ENCODE data around the gene ROBO1.
A peak's percentile ranks its signal among the peaks of the same experiment; 100 is the strongest.

Gene ROBO1

GRCh38 chr3:78644847-78645246 is 1123.0 kb downstream of the ROBO1 start:
- DNase-seq = peak; percentile 30
- Histone ChIP-seq H3K9me3 (replicated peaks; ENCODE audit: insufficient read depth, low read length) (no peaks in the 10 kb centered on the region), H3K27me3 (replicated peaks; ENCODE audit: insufficient read depth, low read length) (no peaks in the 10 kb centered on the region), H3K9me2 (replicated peaks; ENCODE audit: insufficient read depth, low read length) (no peaks in the 10 kb centered on the region), H3K4me3 (ENCODE audit: low read length) (no peak overlapping the region), H3K9ac (ENCODE audit: low read length) (peak overlapping the region; percentile 3; the same call in 1 of the 2 replicates), H3K79me2 (ENCODE audit: low read length) (no peaks in the 10 kb centered on the region), H4K20me1 (ENCODE audit: insufficient read depth, low read length) (no peaks in the 10 kb centered on the region), H2AFZ (ENCODE audit: low read length) (0 out of 2 replicates have a peak overlapping the region, but pooled peaks have one; percentile 30), H3K4me2 (ENCODE audit: low read depth, low read length) (peak overlapping the region; percentile 38), H3K36me3 (replicated peaks; ENCODE audit: insufficient read depth, low read length) (no peaks in the 10 kb centered on the region), H3F3A (ENCODE audit: insufficient read depth, low read length) (no peaks in the 10 kb centered on the region), H3K4me1 (ENCODE audit: low read length) (peaks cover 13% of the 10 kb centered on the region), H3K27ac (ENCODE audit: low read length) (no peak overlapping the region)
- no peak for TF ChIP-seq EZH2 (optimal IDR thresholded peaks at IDR 0.05; ENCODE audit: low read depth, low read length)
- no peak for TF ChIP-seq EZH2phosphoT487 (IDR thresholded peaks at IDR 0.05; ENCODE audit: low read length)
- TF ChIP-seq, protein P1, sequence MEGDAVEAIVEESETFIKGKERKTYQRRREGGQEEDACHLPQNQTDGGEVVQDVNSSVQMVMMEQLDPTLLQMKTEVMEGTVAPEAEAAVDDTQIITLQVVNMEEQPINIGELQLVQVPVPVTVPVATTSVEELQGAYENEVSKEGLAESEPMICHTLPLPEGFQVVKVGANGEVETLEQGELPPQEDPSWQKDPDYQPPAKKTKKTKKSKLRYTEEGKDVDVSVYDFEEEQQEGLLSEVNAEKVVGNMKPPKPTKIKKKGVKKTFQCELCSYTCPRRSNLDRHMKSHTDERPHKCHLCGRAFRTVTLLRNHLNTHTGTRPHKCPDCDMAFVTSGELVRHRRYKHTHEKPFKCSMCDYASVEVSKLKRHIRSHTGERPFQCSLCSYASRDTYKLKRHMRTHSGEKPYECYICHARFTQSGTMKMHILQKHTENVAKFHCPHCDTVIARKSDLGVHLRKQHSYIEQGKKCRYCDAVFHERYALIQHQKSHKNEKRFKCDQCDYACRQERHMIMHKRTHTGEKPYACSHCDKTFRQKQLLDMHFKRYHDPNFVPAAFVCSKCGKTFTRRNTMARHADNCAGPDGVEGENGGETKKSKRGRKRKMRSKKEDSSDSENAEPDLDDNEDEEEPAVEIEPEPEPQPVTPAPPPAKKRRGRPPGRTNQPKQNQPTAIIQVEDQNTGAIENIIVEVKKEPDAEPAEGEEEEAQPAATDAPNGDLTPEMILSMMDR (IDR thresholded peaks at IDR 0.05; ENCODE audit: low read length) = no peak

DNA sequence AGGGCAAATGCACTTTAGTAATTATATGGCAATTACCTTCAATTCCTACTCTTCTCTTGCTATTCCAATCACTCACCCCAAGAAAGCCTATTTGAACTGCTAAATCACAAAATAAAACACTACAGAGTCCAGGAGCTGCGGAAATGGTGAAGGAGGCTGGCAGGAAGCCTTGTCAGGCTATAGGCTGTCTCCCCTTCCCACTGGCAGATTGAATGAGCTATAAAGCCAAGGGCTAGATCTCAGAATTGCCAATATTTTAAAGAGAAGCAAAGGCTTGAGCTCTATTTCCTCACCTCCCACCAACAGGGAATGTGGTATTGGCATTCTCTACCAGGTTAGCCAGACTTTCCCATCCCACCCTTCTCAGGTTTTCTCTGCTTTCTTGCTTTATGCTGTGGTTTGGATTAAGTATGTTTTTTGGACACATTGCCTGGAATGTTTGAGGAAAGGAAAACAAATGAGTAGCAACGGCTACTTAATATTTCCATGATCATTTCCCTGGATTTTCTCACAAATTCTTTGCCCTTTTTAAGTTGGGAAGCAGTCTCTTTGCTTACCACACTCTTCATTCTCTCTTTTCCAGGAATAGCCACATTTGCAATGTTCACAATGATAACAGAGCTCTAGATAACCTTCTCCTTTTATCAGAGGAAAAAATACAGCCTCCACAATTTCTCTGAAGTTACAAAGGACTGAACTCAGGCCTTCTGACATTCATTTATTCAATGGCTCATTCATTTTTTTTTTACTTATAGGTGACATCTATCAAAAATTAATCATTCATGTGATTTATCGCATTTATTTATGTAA is 1125.4 kb downstream of the ROBO1 start:
- no peaks in the 10 kb centered on the region for H3K36me3 ChIP-seq (replicated peaks; ENCODE audit: insufficient read depth, low read length)
- H3K79me2 ChIP-seq (ENCODE audit: low read length) = no peaks in the 10 kb centered on the region
- H3K4me3 ChIP-seq (ENCODE audit: low read length) = no peak overlapping the region
- no peaks in the 10 kb centered on the region for H4K20me1 ChIP-seq (ENCODE audit: insufficient read depth, low read length)
- H3K4me1 ChIP-seq (ENCODE audit: low read length) = peaks cover 13% of the 10 kb centered on the region
- H3K27ac ChIP-seq (ENCODE audit: low read length) = no peak overlapping the region
- no peaks in the 10 kb centered on the region for H3K9me3 ChIP-seq (replicated peaks; ENCODE audit: insufficient read depth, low read length)
- no peaks in the 10 kb centered on the region for H3F3A ChIP-seq (ENCODE audit: insufficient read depth, low read length)
- no peak overlapping the region for H2AFZ ChIP-seq (ENCODE audit: low read length)
- DNase-seq = no peak
- no peak overlapping the region for H3K9ac ChIP-seq (ENCODE audit: low read length)
- TF ChIP-seq EZH2phosphoT487 (IDR thresholded peaks at IDR 0.05; ENCODE audit: low read length) (no peak), EZH2 (optimal IDR thresholded peaks at IDR 0.05; ENCODE audit: low read depth, low read length) (no peak)
- TF ChIP-seq, protein P1 (IDR thresholded peaks at IDR 0.05; ENCODE audit: low read length) = no peak
- H3K9me2 ChIP-seq (replicated peaks; ENCODE audit: insufficient read depth, low read length) = no peaks in the 10 kb centered on the region
- H3K27me3 ChIP-seq (replicated peaks; ENCODE audit: insufficient read depth, low read length) = no peaks in the 10 kb centered on the region
- no peak overlapping the region for H3K4me2 ChIP-seq (ENCODE audit: low read depth, low read length)

GRCh38 chr3:78641703-78642102 is 1126.1 kb downstream of the ROBO1 start:
- no peaks in the 10 kb centered on the region for H3F3A ChIP-seq (ENCODE audit: insufficient read depth, low read length)
- H3K9me2 ChIP-seq (replicated peaks; ENCODE audit: insufficient read depth, low read length) = no peaks in the 10 kb centered on the region
- H3K4me3 ChIP-seq (ENCODE audit: low read length) = no peak overlapping the region
- H2AFZ ChIP-seq (ENCODE audit: low read length) = no peak overlapping the region
- H3K79me2 ChIP-seq (ENCODE audit: low read length) = no peaks in the 10 kb centered on the region
- H3K9ac ChIP-seq (ENCODE audit: low read length) = no peak overlapping the region
- no peak overlapping the region for H3K27ac ChIP-seq (ENCODE audit: low read length)
- H3K9me3 ChIP-seq (replicated peaks; ENCODE audit: insufficient read depth, low read length) = no peaks in the 10 kb centered on the region
- H3K36me3 ChIP-seq (replicated peaks; ENCODE audit: insufficient read depth, low read length) = no peaks in the 10 kb centered on the region
- H4K20me1 ChIP-seq (ENCODE audit: insufficient read depth, low read length) = no peaks in the 10 kb centered on the region
- no peak for DNase-seq
- peaks cover 13% of the 10 kb centered on the region for H3K4me1 ChIP-seq (ENCODE audit: low read length)
- H3K27me3 ChIP-seq (replicated peaks; ENCODE audit: insufficient read depth, low read length) = no peaks in the 10 kb centered on the region
- no peak overlapping the region for H3K4me2 ChIP-seq (ENCODE audit: low read depth, low read length)
- TF ChIP-seq EZH2 (optimal IDR thresholded peaks at IDR 0.05; ENCODE audit: low read depth, low read length) (no peak), EZH2phosphoT487 (IDR thresholded peaks at IDR 0.05; ENCODE audit: low read length) (no peak)
- TF ChIP-seq, protein P1 (IDR thresholded peaks at IDR 0.05; ENCODE audit: low read length) = no peak

All from MM.1S (cell line).